ENCODE data around the gene APBA1. TPM values are rescaled to one million over a fixed set of nuclear protein-coding genes. Genes with fewer than 3 reads are reported as not detected.

The APBA1 gene
- total and polyA plus RNA-seq, 9 of the 15 experiments (the other 6 are each of a cell fraction or from before 2014, with no cell fraction given) = 0.01 to 0.02 TPM; not detected in 7

DNA sequence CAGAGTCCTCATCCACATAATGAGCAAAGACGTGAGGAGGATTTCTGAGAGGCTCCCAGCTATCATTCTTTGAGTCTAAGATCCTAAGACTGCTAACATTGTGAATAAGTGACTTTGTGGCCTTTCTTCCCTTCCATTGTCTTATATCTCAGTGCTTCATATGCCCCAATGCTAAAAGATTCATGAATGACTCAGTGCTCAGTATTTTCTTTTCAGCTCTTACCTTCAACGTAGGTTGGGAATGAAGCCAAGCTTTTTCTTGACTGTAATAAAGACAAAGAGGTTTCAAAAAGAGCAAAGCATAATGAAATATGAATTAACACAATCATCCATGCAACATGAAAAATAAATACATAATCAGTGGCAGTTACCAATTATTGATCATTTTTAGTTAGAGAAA, 200.7 kb downstream of the APBA1 start (continued):
- TF ChIP-seq ZNF407 (IDR thresholded peaks at IDR 0.05; ENCODE audit: low read depth) = no peak
- TF ChIP-seq, protein P1, sequence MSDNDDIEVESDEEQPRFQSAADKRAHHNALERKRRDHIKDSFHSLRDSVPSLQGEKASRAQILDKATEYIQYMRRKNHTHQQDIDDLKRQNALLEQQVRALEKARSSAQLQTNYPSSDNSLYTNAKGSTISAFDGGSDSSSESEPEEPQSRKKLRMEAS (CRISPR knock-in tag; IDR thresholded peaks at IDR 0.05) = no peak
- TF ChIP-seq KAT8 (IDR thresholded peaks at IDR 0.05; ENCODE audit: low read depth) = no peak
